GM12864 (cell line): ENCODE measurements around the gene TRABD2B.

Source experiments
- DNase-seq: peaks from one replicate; pipeline ENCODE4 v3.0.0-alpha.2; 2011; ENCODE audit warnings: low read depth
- H3K4me3 ChIP-seq: 2 replicates; pipeline ENCODE4 v1.5.1; 2011; ENCODE audit warnings: mild to moderate bottlenecking, low read depth, low read length, control low read depth
- CTCF ChIP-seq: IDR thresholded peaks from 2 replicates; pipeline ENCODE4 v1.5.1; 2011; ENCODE audit warnings: low read depth, mild to moderate bottlenecking, moderate library complexity, low read length, control low read depth, inconsistent platforms; ENCODE audit errors: missing control alignments

TRABD2B gene

GRCh38 chr1:47725992-47726855, 271.0 kb downstream of the TRABD2B start:
- TF ChIP-seq CTCF = peak; percentile 91
- H3K4me3 ChIP-seq = no peak overlapping the region
- no peak for DNase-seq

GRCh38 chr1:47725511-47725991, 271.6 kb downstream of the TRABD2B start:
- no peak for DNase-seq
- no peak overlapping the region for H3K4me3 ChIP-seq

GRCh38 chr1:47725000-47725473, 272.1 kb downstream of the TRABD2B start:
- TF ChIP-seq CTCF = no peak
- DNase-seq = no peak
- no peak overlapping the region for H3K4me3 ChIP-seq

More at GRCh38 chr1:47725511-47725991, 271.6 kb downstream of the TRABD2B start:
- no peak for TF ChIP-seq CTCF

GRCh38 chr1:47724432-47724999, 272.7 kb downstream of the TRABD2B start:
- H3K4me3 ChIP-seq = no peak overlapping the region
- DNase-seq = no peak
- TF ChIP-seq CTCF = no peak

GRCh38 chr1:47722909-47723580, 274.1 kb downstream of the TRABD2B start:
- no peak for DNase-seq
- no peak for TF ChIP-seq CTCF
- no peak overlapping the region for H3K4me3 ChIP-seq

- H3K4me3 ChIP-seq = no peak overlapping the region
- no peak for DNase-seq
- no peak for TF ChIP-seq CTCF
Observed at GRCh38 chr1:47722101-47722500, 275.1 kb downstream of the TRABD2B start.
